Measurements from ENCODE around the gene TBX4.

TBX4 gene

GRCh38 chr17:61467416-61468262 lies 15.4 kb downstream of the TBX4 start:
- no peak for FAIRE-seq

GRCh38 chr17:61468263-61468907 lies 16.2 kb downstream of the TBX4 start:
- no peak for FAIRE-seq

- no peak for FAIRE-seq
Observed at GRCh38 chr17:61469474-61469873, 17.3 kb downstream of the TBX4 start.

GRCh38 chr17:61469949-61470348 lies 17.7 kb downstream of the TBX4 start:
- no peak for FAIRE-seq

GRCh38 chr17:61470530-61471136 lies 18.4 kb downstream of the TBX4 start:
- no peak for FAIRE-seq

- no peak for FAIRE-seq
Observed at GRCh38 chr17:61474235-61474927, 22.2 kb downstream of the TBX4 start.

GRCh38 chr17:61474934-61475333 lies 22.7 kb downstream of the TBX4 start:
- no peak for FAIRE-seq

- no peak for FAIRE-seq
Observed at GRCh38 chr17:61475726-61476125, 23.5 kb downstream of the TBX4 start.

GRCh38 chr17:61476476-61477203 lies 24.4 kb downstream of the TBX4 start:
- no peak for FAIRE-seq

GRCh38 chr17:61477204-61477834 lies 25.1 kb downstream of the TBX4 start:
- FAIRE-seq = no peak

- FAIRE-seq = no peak
Observed at GRCh38 chr17:61478026-61478789, 26.0 kb downstream of the TBX4 start.

GRCh38 chr17:61478790-61479492 lies 26.7 kb downstream of the TBX4 start:
- no peak for FAIRE-seq

GRCh38 chr17:61479493-61480413 lies 27.5 kb downstream of the TBX4 start:
- no peak for FAIRE-seq

- FAIRE-seq = no peak
Observed at GRCh38 chr17:61480414-61480807, 28.2 kb downstream of the TBX4 start.

GRCh38 chr17:61481421-61481820 lies 29.2 kb downstream of the TBX4 start:
- no peak for FAIRE-seq

GRCh38 chr17:61482467-61482866 lies 30.2 kb downstream of the TBX4 start:
- no peak for FAIRE-seq

GRCh38 chr17:61483778-61484116 lies 31.5 kb downstream of the TBX4 start:
- no peak for FAIRE-seq

GRCh38 chr17:61484174-61484573 lies 32.0 kb downstream of the TBX4 start:
- no peak for FAIRE-seq

- no peak for FAIRE-seq
Observed at GRCh38 chr17:61485067-61485775, 33.0 kb downstream of the TBX4 start.

Measured in A204.1 (cell line).